ENCODE results near the gene MED26. TPM values are rescaled to one million over a fixed set of nuclear protein-coding genes. Genes with fewer than 3 reads are reported as not detected.
A peak's percentile ranks its signal among the peaks of the same experiment; 100 is the strongest.

MED26 gene
- total RNA-seq, 4 donors from 2014 or later, result 4.4 to 12.9 (median 8.4) TPM

GRCh38 chr19:16626796-16627192, 1.2 kb downstream of the MED26 start:
- peaks cover 3 to 6% of the 10 kb centered on the region in 2 donors for H3K36me3 ChIP-seq
- 4 to 7% methylated on average over 12 of the region's 12 CpGs for WGBS, 2 donors
- intact Hi-C loops (cut with DNase I), result loop anchor here (5.0 kb wide), 1 partner anchor 54 kb away; the partner anchor contains the start of gene SLC35E1
- H3K4me1 ChIP-seq, result peaks cover 17 to 20% of the 10 kb centered on the region in 2 donors
- DNase-seq, result no peak
- H3K27me3 ChIP-seq, result no peaks in the 10 kb centered on the region
- H3K4me3 ChIP-seq (replicated peaks in 1 of 3), result peak overlapping the region; percentile 86 to 99 (median 96)
- peak overlapping the region in 2 of 3 donors; percentile 61 to 75 for H3K27ac ChIP-seq
- H3K9me3 ChIP-seq, result no peaks in the 10 kb centered on the region
- TF ChIP-seq POLR2A (IDR thresholded peaks at IDR 0.05), result no peak
- TF ChIP-seq, protein P1, sequence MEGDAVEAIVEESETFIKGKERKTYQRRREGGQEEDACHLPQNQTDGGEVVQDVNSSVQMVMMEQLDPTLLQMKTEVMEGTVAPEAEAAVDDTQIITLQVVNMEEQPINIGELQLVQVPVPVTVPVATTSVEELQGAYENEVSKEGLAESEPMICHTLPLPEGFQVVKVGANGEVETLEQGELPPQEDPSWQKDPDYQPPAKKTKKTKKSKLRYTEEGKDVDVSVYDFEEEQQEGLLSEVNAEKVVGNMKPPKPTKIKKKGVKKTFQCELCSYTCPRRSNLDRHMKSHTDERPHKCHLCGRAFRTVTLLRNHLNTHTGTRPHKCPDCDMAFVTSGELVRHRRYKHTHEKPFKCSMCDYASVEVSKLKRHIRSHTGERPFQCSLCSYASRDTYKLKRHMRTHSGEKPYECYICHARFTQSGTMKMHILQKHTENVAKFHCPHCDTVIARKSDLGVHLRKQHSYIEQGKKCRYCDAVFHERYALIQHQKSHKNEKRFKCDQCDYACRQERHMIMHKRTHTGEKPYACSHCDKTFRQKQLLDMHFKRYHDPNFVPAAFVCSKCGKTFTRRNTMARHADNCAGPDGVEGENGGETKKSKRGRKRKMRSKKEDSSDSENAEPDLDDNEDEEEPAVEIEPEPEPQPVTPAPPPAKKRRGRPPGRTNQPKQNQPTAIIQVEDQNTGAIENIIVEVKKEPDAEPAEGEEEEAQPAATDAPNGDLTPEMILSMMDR (IDR thresholded peaks at IDR 0.05), result no peak

GRCh38 chr19:16625163-16625958, 2.6 kb downstream of the MED26 start:
- TF ChIP-seq, protein P1 (IDR thresholded peaks at IDR 0.05), result no peak
- no peak for TF ChIP-seq POLR2A (IDR thresholded peaks at IDR 0.05)
- WGBS, 2 donors, result 83 to 85% methylated on average over 14 to 16 of the region's 16 CpGs
- H3K4me3 ChIP-seq (replicated peaks in 1 of 3), result no peak overlapping the region
- H3K27me3 ChIP-seq, result no peaks in the 10 kb centered on the region
- H3K9me3 ChIP-seq, result no peaks in the 10 kb centered on the region
- peaks cover 20% of the 10 kb centered on the region in 2 donors for H3K4me1 ChIP-seq
- H3K36me3 ChIP-seq, result no peaks in the 10 kb centered on the region
- H3K27ac ChIP-seq, result no peak overlapping the region
- DNase-seq, result no peak
- intact Hi-C loops (cut with DNase I), result loop anchor here (5.0 kb wide), 1 partner anchor 53 kb away; the partner anchor contains the start of gene SLC35E1

- Histone ChIP-seq H3K27me3 (no peaks in the 10 kb centered on the region), H3K36me3 (no peaks in the 10 kb centered on the region), H3K9me3 (no peaks in the 10 kb centered on the region), H3K4me1 (peaks cover 25 to 29% of the 10 kb centered on the region in 2 donors), H3K4me3 (replicated peaks in 1 of 3) (no peak overlapping the region), H3K27ac (no peak overlapping the region)
- 69 to 87% methylated on average over 10 of the region's 10 CpGs for WGBS, 2 donors
- no peak for DNase-seq
- intact Hi-C loops (cut with DNase I), result no loop called here
- TF ChIP-seq, protein P1 (IDR thresholded peaks at IDR 0.05), result no peak
- no peak for TF ChIP-seq POLR2A (IDR thresholded peaks at IDR 0.05)
These were observed 3.8 kb downstream of the MED26 start for GRCh38 chr19:16624236-16624635.

DNA sequence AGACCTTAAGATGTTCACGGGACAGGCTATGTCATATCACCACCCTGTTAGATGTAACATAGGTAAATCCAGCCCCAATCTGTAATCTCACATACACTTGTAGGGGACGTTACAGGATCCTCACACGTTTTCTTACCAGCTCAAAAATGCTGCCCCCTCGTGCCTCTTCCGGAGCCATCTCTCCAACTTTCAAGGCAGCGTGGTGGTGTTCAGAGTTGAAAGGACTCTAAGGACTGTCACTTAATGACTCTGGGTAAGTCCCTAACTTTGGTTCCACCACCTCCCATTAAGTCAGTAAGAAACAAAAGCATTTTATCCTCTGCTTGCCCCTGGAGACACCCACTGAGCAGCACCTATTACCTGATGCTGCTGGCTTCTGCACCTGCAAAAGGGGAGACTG, 4.4 kb downstream of the MED26 start:
- 79 to 88% methylated on average over 6 of the region's 6 CpGs for WGBS, 2 donors
- no peaks in the 10 kb centered on the region for H3K36me3 ChIP-seq
- intact Hi-C loops (cut with DNase I), result no loop called here

More for the DNA sequence above, 4.4 kb downstream of the MED26 start:
- TF ChIP-seq, protein P1 (IDR thresholded peaks at IDR 0.05), result no peak
- TF ChIP-seq POLR2A (IDR thresholded peaks at IDR 0.05), result no peak
- Histone ChIP-seq H3K9me3 (no peaks in the 10 kb centered on the region), H3K27me3 (no peaks in the 10 kb centered on the region), H3K4me1 (peaks cover 28 to 30% of the 10 kb centered on the region in 2 donors), H3K27ac (no peak overlapping the region), H3K4me3 (replicated peaks in 1 of 3) (no peak overlapping the region)
- DNase-seq, result no peak
